Glutamatergic neuron (in vitro differentiated cells): ENCODE measurements around the gene NFATC2. TPM values are rescaled to one million over a fixed set of nuclear protein-coding genes. Genes with fewer than 3 reads are reported as not detected.

ENCODE experiments used
- DNase-seq: peaks from one replicate; pipeline ENCODE4 v3.0.0; 2022
- H3K27ac Mint-ChIP-seq: one replicate; pipeline ENCODE4 v1.8.0; 2020; ENCODE audit warnings: mild to moderate bottlenecking, mixed read lengths, inconsistent platforms; ENCODE audit not compliant: unreplicated experiment
- H3K27me3 Mint-ChIP-seq: one replicate; pipeline ENCODE4 v1.8.0; 2020; ENCODE audit warnings: mild to moderate bottlenecking, moderate library complexity, mixed read lengths, inconsistent platforms; ENCODE audit not compliant: unreplicated experiment
- H3K36me3 Mint-ChIP-seq: one replicate; pipeline ENCODE4 v1.8.0; 2020; ENCODE audit warnings: mild to moderate bottlenecking, mixed read lengths, inconsistent platforms; ENCODE audit not compliant: unreplicated experiment
- H3K4me1 Mint-ChIP-seq: one replicate; pipeline ENCODE4 v1.8.0; 2020; ENCODE audit warnings: mild to moderate bottlenecking, low read depth, mixed read lengths, inconsistent platforms; ENCODE audit not compliant: unreplicated experiment
- H3K4me3 Mint-ChIP-seq: one replicate; pipeline ENCODE4 v1.8.0; 2020; ENCODE audit warnings: mild to moderate bottlenecking, mixed read lengths, inconsistent platforms; ENCODE audit not compliant: unreplicated experiment
- H3K9me3 Mint-ChIP-seq: one replicate; pipeline ENCODE4 v1.8.0; 2020; ENCODE audit warnings: mild to moderate bottlenecking, moderate library complexity, mixed read lengths, inconsistent platforms; ENCODE audit not compliant: unreplicated experiment
- total RNA-seq: library from RNA; stranded (reverse); fragmentation: NEBNext Ultra II Directional; extraction: Animal tissue kit (Norgen Biotek cat#: 25700); gene quantifications from one replicate; pipeline ENCODE4 v1.2.1, GENCODE V29; 2021; ENCODE audit not compliant: unreplicated experiment
- TF ChIP-seq, protein P1 (sequence below): fragments of 200-600 bp; sonication (generic); IDR thresholded peaks from one replicate; pipeline ENCODE4 v1.5.0; 2021; ENCODE audit not compliant: partially characterized antibody, unreplicated experiment

Gene NFATC2
- total RNA-seq, 1 donor from 2014 or later = not detected

GRCh38 chr20:51585148-51585547 lies 42.6 kb upstream of the NFATC2 start:
- no peaks in the 10 kb centered on the region for H3K9me3 Mint-ChIP-seq
- no peak for DNase-seq
- peaks cover 4% of the 10 kb centered on the region for H3K36me3 Mint-ChIP-seq
- peaks cover 2% of the 10 kb centered on the region for H3K27me3 Mint-ChIP-seq
- TF ChIP-seq, protein P1, sequence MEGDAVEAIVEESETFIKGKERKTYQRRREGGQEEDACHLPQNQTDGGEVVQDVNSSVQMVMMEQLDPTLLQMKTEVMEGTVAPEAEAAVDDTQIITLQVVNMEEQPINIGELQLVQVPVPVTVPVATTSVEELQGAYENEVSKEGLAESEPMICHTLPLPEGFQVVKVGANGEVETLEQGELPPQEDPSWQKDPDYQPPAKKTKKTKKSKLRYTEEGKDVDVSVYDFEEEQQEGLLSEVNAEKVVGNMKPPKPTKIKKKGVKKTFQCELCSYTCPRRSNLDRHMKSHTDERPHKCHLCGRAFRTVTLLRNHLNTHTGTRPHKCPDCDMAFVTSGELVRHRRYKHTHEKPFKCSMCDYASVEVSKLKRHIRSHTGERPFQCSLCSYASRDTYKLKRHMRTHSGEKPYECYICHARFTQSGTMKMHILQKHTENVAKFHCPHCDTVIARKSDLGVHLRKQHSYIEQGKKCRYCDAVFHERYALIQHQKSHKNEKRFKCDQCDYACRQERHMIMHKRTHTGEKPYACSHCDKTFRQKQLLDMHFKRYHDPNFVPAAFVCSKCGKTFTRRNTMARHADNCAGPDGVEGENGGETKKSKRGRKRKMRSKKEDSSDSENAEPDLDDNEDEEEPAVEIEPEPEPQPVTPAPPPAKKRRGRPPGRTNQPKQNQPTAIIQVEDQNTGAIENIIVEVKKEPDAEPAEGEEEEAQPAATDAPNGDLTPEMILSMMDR = no peak
- H3K27ac Mint-ChIP-seq = no peak overlapping the region
- H3K4me3 Mint-ChIP-seq = no peak overlapping the region
- H3K4me1 Mint-ChIP-seq = no peaks in the 10 kb centered on the region

- Mint-ChIP-seq H3K36me3 (peaks cover 4% of the 10 kb centered on the region), H3K4me1 (no peaks in the 10 kb centered on the region), H3K27me3 (peaks cover 3% of the 10 kb centered on the region), H3K4me3 (no peak overlapping the region), H3K9me3 (no peaks in the 10 kb centered on the region), H3K27ac (no peak overlapping the region)
- no peak for DNase-seq
- TF ChIP-seq, protein P1 = no peak
Measured at GRCh38 chr20:51584737-51585136, 42.2 kb upstream of the NFATC2 start.

GRCh38 chr20:51584116-51584515 lies 41.6 kb upstream of the NFATC2 start:
- H3K9me3 Mint-ChIP-seq = no peaks in the 10 kb centered on the region
- no peak for DNase-seq
- TF ChIP-seq, protein P1 = no peak
- no peak overlapping the region for H3K27ac Mint-ChIP-seq
- no peaks in the 10 kb centered on the region for H3K4me1 Mint-ChIP-seq
- peaks cover 4% of the 10 kb centered on the region for H3K27me3 Mint-ChIP-seq
- H3K36me3 Mint-ChIP-seq = peaks cover 4% of the 10 kb centered on the region
- H3K4me3 Mint-ChIP-seq = no peak overlapping the region

- Mint-ChIP-seq H3K9me3 (no peaks in the 10 kb centered on the region), H3K4me3 (no peak overlapping the region), H3K4me1 (no peaks in the 10 kb centered on the region), H3K36me3 (peaks cover 4% of the 10 kb centered on the region), H3K27me3 (peaks cover 4% of the 10 kb centered on the region), H3K27ac (no peak overlapping the region)
- TF ChIP-seq, protein P1 = no peak
- DNase-seq = no peak
Measured at GRCh38 chr20:51583499-51583898, 41.0 kb upstream of the NFATC2 start.

DNA sequence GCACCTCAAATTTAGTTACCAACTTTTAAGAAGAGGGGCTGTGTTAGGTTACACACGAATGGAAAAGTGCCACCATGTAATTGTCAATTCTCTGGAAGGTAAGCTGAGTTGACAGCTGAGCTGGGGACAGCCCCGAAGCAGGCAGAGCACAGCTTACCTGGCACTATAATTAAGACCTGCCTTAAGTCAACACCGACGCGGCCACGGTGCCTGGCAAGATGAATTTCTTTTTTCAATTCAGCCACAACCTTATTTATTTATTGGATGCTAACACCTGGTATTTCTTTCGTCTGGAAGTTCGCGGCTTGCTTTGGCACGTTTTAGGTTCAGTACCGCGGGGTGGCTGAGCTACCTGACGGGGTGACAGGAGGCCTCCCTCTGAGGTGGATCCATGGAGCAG lies 40.6 kb upstream of the NFATC2 start:
- Mint-ChIP-seq H3K36me3 (peaks cover 4% of the 10 kb centered on the region), H3K27ac (no peak overlapping the region), H3K4me3 (no peak overlapping the region), H3K27me3 (peaks cover 4% of the 10 kb centered on the region), H3K9me3 (no peaks in the 10 kb centered on the region), H3K4me1 (no peaks in the 10 kb centered on the region)
- no peak for DNase-seq
- TF ChIP-seq, protein P1 = no peak
